Measurements from ENCODE around the gene ENOPH1. TPM values are rescaled to one million over a fixed set of nuclear protein-coding genes. Genes with fewer than 3 reads are reported as not detected.
"Not testable (repeated sequence)": the region's sequence is repeated elsewhere in the genome, so short reads cannot be mapped to it uniquely, and the experiment has no call there.

The ENOPH1 gene
- total RNA-seq, 2 donors from 2014 or later = 57.0 to 67.8 TPM

GRCh38 chr4:82461710-82462109 is 31.3 kb downstream of the ENOPH1 start:
- H3K27ac Mint-ChIP-seq = peak overlapping the region; percentile 59
- DNase-seq (no peak), ATAC-seq (replicated peaks in 1 of 2) (no peak)
- H3K27me3 Mint-ChIP-seq (ENCODE audit: low read depth) = no peaks in the 10 kb centered on the region
- H3K4me3 Mint-ChIP-seq = no peak overlapping the region
- peaks cover 10 to 11% of the 10 kb centered on the region in 2 donors for H3K36me3 Mint-ChIP-seq (ENCODE audit: insufficient read depth in 2 of 2)
- no peaks in the 10 kb centered on the region for H3K9me3 Mint-ChIP-seq
- H3K4me1 Mint-ChIP-seq (ENCODE audit: low read depth) = no peaks in the 10 kb centered on the region

GRCh38 chr4:82462415-82462831 is 32.0 kb downstream of the ENOPH1 start:
- H3K27me3 Mint-ChIP-seq (ENCODE audit: low read depth) = no peaks in the 10 kb centered on the region

GRCh38 chr4:82463221-82463620 is 32.8 kb downstream of the ENOPH1 start:
- Mint-ChIP-seq H3K27ac (no peak overlapping the region), H3K36me3 (ENCODE audit: insufficient read depth in 2 of 2) (peaks cover 3 to 8% of the 10 kb centered on the region in 2 donors), H3K4me1 (ENCODE audit: low read depth) (no peaks in the 10 kb centered on the region), H3K27me3 (ENCODE audit: low read depth) (no peaks in the 10 kb centered on the region), H3K4me3 (no peak overlapping the region), H3K9me3 (no peaks in the 10 kb centered on the region)
- DNase-seq (no peak), ATAC-seq (replicated peaks in 1 of 2) (no peak)

More at GRCh38 chr4:82462415-82462831, 32.0 kb downstream of the ENOPH1 start:
- Mint-ChIP-seq H3K4me1 (ENCODE audit: low read depth) (no peaks in the 10 kb centered on the region), H3K36me3 (ENCODE audit: insufficient read depth in 2 of 2) (peaks cover 8 to 11% of the 10 kb centered on the region in 2 donors), H3K9me3 (no peaks in the 10 kb centered on the region), H3K27ac (no peak overlapping the region), H3K4me3 (no peak overlapping the region)
- ATAC-seq (replicated peaks in 1 of 2) (peak; percentile 80 to 83), DNase-seq (peak; percentile 83 to 84)

GRCh38 chr4:82467471-82467870 is 37.1 kb downstream of the ENOPH1 start:
- DNase-seq (no peak), ATAC-seq (replicated peaks in 1 of 2) (no peak)
- Mint-ChIP-seq H3K27me3 (ENCODE audit: low read depth) (no peaks in the 10 kb centered on the region), H3K9me3 (no peaks in the 10 kb centered on the region), H3K4me3 (no peak overlapping the region), H3K27ac (peak overlapping the region; percentile 10), H3K4me1 (ENCODE audit: low read depth) (no peaks in the 10 kb centered on the region), H3K36me3 (ENCODE audit: insufficient read depth in 2 of 2) (peaks cover 1 to 4% of the 10 kb centered on the region in 2 donors)

- ATAC-seq (replicated peaks in 1 of 2) (peak in 1 of 2 donors; percentile 30), DNase-seq (no peak)
- Mint-ChIP-seq H3K4me1 (ENCODE audit: low read depth) (no peaks in the 10 kb centered on the region), H3K9me3 (no peaks in the 10 kb centered on the region), H3K27me3 (ENCODE audit: low read depth) (no peaks in the 10 kb centered on the region), H3K4me3 (no peak overlapping the region), H3K27ac (no peak overlapping the region), H3K36me3 (ENCODE audit: insufficient read depth in 2 of 2) (peaks cover 0 to 3% of the 10 kb centered on the region in 2 donors)
Observed at GRCh38 chr4:82469791-82470345, 39.5 kb downstream of the ENOPH1 start.

GRCh38 chr4:82473080-82473479 is 42.7 kb downstream of the ENOPH1 start:
- not testable (repeated sequence) for ATAC-seq (replicated peaks in 1 of 2); H3K27ac Mint-ChIP-seq; H3K27me3 Mint-ChIP-seq (ENCODE audit: low read depth); DNase-seq; H3K9me3 Mint-ChIP-seq; H3K36me3 Mint-ChIP-seq (ENCODE audit: insufficient read depth in 2 of 2); H3K4me1 Mint-ChIP-seq (ENCODE audit: low read depth); H3K4me3 Mint-ChIP-seq

GRCh38 chr4:82473621-82474164 is 43.3 kb downstream of the ENOPH1 start:
- Mint-ChIP-seq H3K36me3 (ENCODE audit: insufficient read depth in 2 of 2) (peaks cover 0 to 2% of the 10 kb centered on the region in 2 donors), H3K27ac (no peak overlapping the region), H3K9me3 (no peaks in the 10 kb centered on the region), H3K4me1 (ENCODE audit: low read depth) (no peaks in the 10 kb centered on the region), H3K27me3 (ENCODE audit: low read depth) (no peaks in the 10 kb centered on the region), H3K4me3 (no peak overlapping the region)
- no peak for ATAC-seq (replicated peaks in 1 of 2)
- DNase-seq = no peak

GRCh38 chr4:82475931-82476330 is 45.5 kb downstream of the ENOPH1 start:
- not testable (repeated sequence) for H3K4me3 Mint-ChIP-seq; H3K4me1 Mint-ChIP-seq (ENCODE audit: low read depth); ATAC-seq (replicated peaks in 1 of 2); H3K27ac Mint-ChIP-seq; H3K27me3 Mint-ChIP-seq (ENCODE audit: low read depth); H3K36me3 Mint-ChIP-seq (ENCODE audit: insufficient read depth in 2 of 2); H3K9me3 Mint-ChIP-seq; DNase-seq

GRCh38 chr4:82477469-82477868 is 47.1 kb downstream of the ENOPH1 start:
- H3K4me1 Mint-ChIP-seq (ENCODE audit: low read depth); H3K27ac Mint-ChIP-seq; ATAC-seq (replicated peaks in 1 of 2); H3K36me3 Mint-ChIP-seq (ENCODE audit: insufficient read depth in 2 of 2); H3K9me3 Mint-ChIP-seq; H3K4me3 Mint-ChIP-seq; H3K27me3 Mint-ChIP-seq (ENCODE audit: low read depth); DNase-seq: not testable (repeated sequence)

- Mint-ChIP-seq H3K36me3 (ENCODE audit: insufficient read depth in 2 of 2) (peaks cover 3 to 6% of the 10 kb centered on the region in 2 donors), H3K4me3 (no peak overlapping the region), H3K27ac (no peak overlapping the region), H3K9me3 (no peaks in the 10 kb centered on the region), H3K4me1 (ENCODE audit: low read depth) (no peaks in the 10 kb centered on the region), H3K27me3 (ENCODE audit: low read depth) (no peaks in the 10 kb centered on the region)
- DNase-seq (no peak), ATAC-seq (replicated peaks in 1 of 2) (no peak)
Observed at GRCh38 chr4:82479562-82479961, 49.2 kb downstream of the ENOPH1 start.

GRCh38 chr4:82480771-82481505 is 50.5 kb downstream of the ENOPH1 start:
- Mint-ChIP-seq H3K9me3 (no peaks in the 10 kb centered on the region), H3K36me3 (ENCODE audit: insufficient read depth in 2 of 2) (peaks cover 3 to 4% of the 10 kb centered on the region in 2 donors), H3K4me1 (ENCODE audit: low read depth) (no peaks in the 10 kb centered on the region), H3K27me3 (ENCODE audit: low read depth) (no peaks in the 10 kb centered on the region), H3K27ac (no peak overlapping the region), H3K4me3 (no peak overlapping the region)
- DNase-seq (no peak), ATAC-seq (replicated peaks in 1 of 2) (no peak)

GRCh38 chr4:82481506-82481840 is 51.1 kb downstream of the ENOPH1 start:
- H3K4me1 Mint-ChIP-seq (ENCODE audit: low read depth) = no peaks in the 10 kb centered on the region
- no peak overlapping the region for H3K27ac Mint-ChIP-seq
- no peaks in the 10 kb centered on the region for H3K9me3 Mint-ChIP-seq
- DNase-seq (no peak), ATAC-seq (replicated peaks in 1 of 2) (no peak)
- H3K27me3 Mint-ChIP-seq (ENCODE audit: low read depth) = no peaks in the 10 kb centered on the region
- H3K4me3 Mint-ChIP-seq = no peak overlapping the region
- H3K36me3 Mint-ChIP-seq (ENCODE audit: insufficient read depth in 2 of 2) = peaks cover 3 to 4% of the 10 kb centered on the region in 2 donors

GRCh38 chr4:82482387-82482786 is 52.0 kb downstream of the ENOPH1 start:
- Mint-ChIP-seq H3K27me3 (ENCODE audit: low read depth) (no peaks in the 10 kb centered on the region), H3K4me1 (ENCODE audit: low read depth) (no peaks in the 10 kb centered on the region), H3K9me3 (no peaks in the 10 kb centered on the region), H3K36me3 (ENCODE audit: insufficient read depth in 2 of 2) (peaks cover 3 to 4% of the 10 kb centered on the region in 2 donors), H3K27ac (no peak overlapping the region), H3K4me3 (no peak overlapping the region)
- DNase-seq (no peak), ATAC-seq (replicated peaks in 1 of 2) (no peak)
